HepG2 (cell line): ENCODE results near the gene ZNF273. TPM values are rescaled to one million over a fixed set of nuclear protein-coding genes. Genes with fewer than 3 reads are reported as not detected.

Experiments used
- BRD4 ChIP-seq: sonication (generic); formaldehyde crosslinking; IDR thresholded peaks from 2 replicates; pipeline ENCODE4 v1.4.0; 2020; ENCODE audit warnings: missing genetic modification reagents
- ELF3 ChIP-seq: IDR thresholded peaks from 2 replicates; pipeline ENCODE4 v1.6.1; 2016; ENCODE audit warnings: missing genetic modification reagents, missing compliant biosample characterization
- EZH2 ChIP-seq: conservative IDR thresholded peaks from 2 replicates; pipeline ENCODE4 v1.6.1; 2012; ENCODE audit warnings: mild to moderate bottlenecking, low read depth, low read length, moderate library complexity
- KLF16 ChIP-seq, 2 experiments: sonication (generic) in 1 of 2; formaldehyde crosslinking in 1 of 2; IDR thresholded peaks; 2 replicates each; pipeline versions ENCODE4 v1.6.1 to v1.8.0; 2016 to 2023; ENCODE audit warnings: missing genetic modification reagents in 2 of 2, missing compliant biosample characterization in 1 of 2
- MED13 ChIP-seq: sonication (generic); formaldehyde crosslinking; IDR thresholded peaks from 2 replicates; pipeline ENCODE4 v1.5.0; 2020; ENCODE audit warnings: missing genetic modification reagents
- NRL ChIP-seq: sonication (generic); formaldehyde crosslinking; IDR thresholded peaks from 2 replicates; pipeline ENCODE4 v1.5.0; 2020; ENCODE audit warnings: missing genetic modification reagents, mild to moderate bottlenecking, moderate library complexity, borderline replicate concordance
- TBX2 ChIP-seq: sonication (generic); formaldehyde crosslinking; IDR thresholded peaks from 2 replicates; pipeline ENCODE4 v1.5.0; 2020; ENCODE audit warnings: missing genetic modification reagents, mild to moderate bottlenecking, borderline replicate concordance
- ZBTB7A ChIP-seq: sonication (generic); formaldehyde crosslinking; IDR thresholded peaks from 2 replicates; pipeline ENCODE4 v1.8.0; 2022; ENCODE audit warnings: mild to moderate bottlenecking, missing genetic modification reagents
- ZMYM3 ChIP-seq: sonication (generic); formaldehyde crosslinking; IDR thresholded peaks from 2 replicates; pipeline ENCODE4 v1.5.1; 2020; ENCODE audit warnings: mild to moderate bottlenecking, missing genetic modification reagents
- ZNF263 ChIP-seq: sonication (generic); formaldehyde crosslinking; IDR thresholded peaks from 2 replicates; pipeline ENCODE4 v1.4.0; 2020; ENCODE audit warnings: missing genetic modification reagents
- ZNF343 ChIP-seq: sonication (generic); formaldehyde crosslinking; IDR thresholded peaks from 2 replicates; pipeline ENCODE4 v1.4.0; 2020; ENCODE audit warnings: mild to moderate bottlenecking, missing genetic modification reagents
- ZSCAN21 ChIP-seq: sonication (generic); formaldehyde crosslinking; IDR thresholded peaks from 2 replicates; pipeline ENCODE4 v1.8.0; 2022; ENCODE audit warnings: mild to moderate bottlenecking, missing genetic modification reagents, moderate library complexity, borderline replicate concordance
- polyA plus RNA-seq, 8 experiments: library from polyadenylated mRNA; depleted of rRNA in 3 of 8; stranded (reverse) in 7 of 8; unstranded in 1 of 8; fragments of >200 nt; fragmentation: Illumina TruSeq in 4 of 8; extraction: Trizol in 4 of 8; gene quantifications; 2 replicates each; pipeline versions ENCODE4 v1.2.1 to v1.2.3, GENCODE V29; 2011 to 2016; ENCODE audit warnings: low read depth in 4 of 8, missing spikeins in 1 of 8, mixed read lengths in 1 of 8; ENCODE audit not compliant: insufficient read depth in 1 of 8
- total RNA-seq, 5 experiments: library from RNA; depleted of rRNA; stranded (reverse); fragments of >200 nt; fragmentation: Illumina TruSeq; extraction: Trizol; gene quantifications; 2 replicates each; pipeline ENCODE4 v1.2.3, GENCODE V29; 2016; ENCODE audit warnings: low read depth in 1 of 5
- TF ChIP-seq, protein P1 (sequence below): sonication (generic); formaldehyde crosslinking; IDR thresholded peaks from 2 replicates; pipeline ENCODE4 v1.9.0; 2021; ENCODE audit warnings: missing genetic modification reagents, borderline replicate concordance
- TF ChIP-seq, protein P2 (sequence below), 2 experiments: sonication (generic) in 1 of 2; formaldehyde crosslinking in 1 of 2; IDR thresholded peaks; 2 replicates each; pipeline versions ENCODE4 v1.4.0 to v1.6.1; 2018 to 2020; ENCODE audit warnings: missing genetic modification reagents in 2 of 2, borderline replicate concordance in 1 of 2, low read depth in 1 of 2, mild to moderate bottlenecking in 1 of 2, missing biosample characterization in 1 of 2
- TF ChIP-seq, protein P3 (sequence below): sonication (generic); formaldehyde crosslinking; IDR thresholded peaks from 2 replicates; pipeline ENCODE4 v1.5.0; 2020; ENCODE audit warnings: mild to moderate bottlenecking, missing genetic modification reagents
- TF ChIP-seq, protein P4 (sequence below): sonication (generic); formaldehyde crosslinking; IDR thresholded peaks from 2 replicates; pipeline ENCODE4 v1.8.0; 2022; ENCODE audit warnings: missing genetic modification reagents, mild to moderate bottlenecking, moderate library complexity, borderline replicate concordance

ZNF273 gene
- total and polyA plus RNA-seq, 2 of the 13 experiments (the other 11 are each of a cell fraction or from before 2014, with no cell fraction given) = 1.7 to 5.8 TPM

DNA sequence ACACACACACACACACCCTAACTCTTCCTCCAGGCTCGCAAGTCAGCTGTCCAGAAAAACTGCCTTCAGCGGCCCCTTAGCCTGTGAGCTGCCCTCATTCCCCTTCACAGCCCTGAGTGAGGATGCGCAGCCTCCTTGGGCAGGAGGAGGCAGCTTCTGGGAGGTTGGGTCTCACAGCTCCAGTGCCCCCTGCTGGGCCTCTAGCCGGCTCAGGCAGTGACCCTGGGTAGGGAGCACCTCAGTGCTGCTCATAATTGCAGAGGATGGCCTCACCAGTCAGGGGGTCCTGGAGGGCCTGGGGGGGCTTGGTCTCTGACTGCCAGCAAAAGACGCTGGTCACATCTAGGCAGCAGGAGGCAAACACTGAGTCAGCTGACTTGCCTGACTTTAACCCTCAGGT is 43.7 kb downstream of the ZNF273 start (continued):
- TF ChIP-seq, protein P1, sequence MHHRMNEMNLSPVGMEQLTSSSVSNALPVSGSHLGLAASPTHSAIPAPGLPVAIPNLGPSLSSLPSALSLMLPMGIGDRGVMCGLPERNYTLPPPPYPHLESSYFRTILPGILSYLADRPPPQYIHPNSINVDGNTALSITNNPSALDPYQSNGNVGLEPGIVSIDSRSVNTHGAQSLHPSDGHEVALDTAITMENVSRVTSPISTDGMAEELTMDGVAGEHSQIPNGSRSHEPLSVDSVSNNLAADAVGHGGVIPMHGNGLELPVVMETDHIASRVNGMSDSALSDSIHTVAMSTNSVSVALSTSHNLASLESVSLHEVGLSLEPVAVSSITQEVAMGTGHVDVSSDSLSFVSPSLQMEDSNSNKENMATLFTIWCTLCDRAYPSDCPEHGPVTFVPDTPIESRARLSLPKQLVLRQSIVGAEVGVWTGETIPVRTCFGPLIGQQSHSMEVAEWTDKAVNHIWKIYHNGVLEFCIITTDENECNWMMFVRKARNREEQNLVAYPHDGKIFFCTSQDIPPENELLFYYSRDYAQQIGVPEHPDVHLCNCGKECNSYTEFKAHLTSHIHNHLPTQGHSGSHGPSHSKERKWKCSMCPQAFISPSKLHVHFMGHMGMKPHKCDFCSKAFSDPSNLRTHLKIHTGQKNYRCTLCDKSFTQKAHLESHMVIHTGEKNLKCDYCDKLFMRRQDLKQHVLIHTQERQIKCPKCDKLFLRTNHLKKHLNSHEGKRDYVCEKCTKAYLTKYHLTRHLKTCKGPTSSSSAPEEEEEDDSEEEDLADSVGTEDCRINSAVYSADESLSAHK = no peak
- 0 out of 2 replicates have a peak, but pooled peaks have one; percentile 3 for TF ChIP-seq ZNF343 (CRISPR knock-in tag)
- TF ChIP-seq ZBTB7A (CRISPR knock-in tag) = peak; percentile 40; the same call in 1 of the 2 replicates
- no peak for TF ChIP-seq MED13 (CRISPR knock-in tag)
- TF ChIP-seq, protein P2, sequence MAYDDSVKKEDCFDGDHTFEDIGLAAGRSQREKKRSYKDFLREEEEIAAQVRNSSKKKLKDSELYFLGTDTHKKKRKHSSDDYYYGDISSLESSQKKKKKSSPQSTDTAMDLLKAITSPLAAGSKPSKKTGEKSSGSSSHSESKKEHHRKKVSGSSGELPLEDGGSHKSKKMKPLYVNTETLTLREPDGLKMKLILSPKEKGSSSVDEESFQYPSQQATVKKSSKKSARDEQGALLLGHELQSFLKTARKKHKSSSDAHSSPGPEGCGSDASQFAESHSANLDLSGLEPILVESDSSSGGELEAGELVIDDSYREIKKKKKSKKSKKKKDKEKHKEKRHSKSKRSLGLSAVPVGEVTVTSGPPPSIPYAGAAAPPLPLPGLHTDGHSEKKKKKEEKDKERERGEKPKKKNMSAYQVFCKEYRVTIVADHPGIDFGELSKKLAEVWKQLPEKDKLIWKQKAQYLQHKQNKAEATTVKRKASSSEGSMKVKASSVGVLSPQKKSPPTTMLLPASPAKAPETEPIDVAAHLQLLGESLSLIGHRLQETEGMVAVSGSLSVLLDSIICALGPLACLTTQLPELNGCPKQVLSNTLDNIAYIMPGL (CRISPR knock-in tag; IDR thresholded peaks at IDR 0.05; ENCODE audit: borderline replicate concordance in 1 of 2, low read depth in 1 of 2) = peak; percentile 73 to 75
- TF ChIP-seq ELF3 (CRISPR knock-in tag) = 0 out of 2 replicates have a peak, but pooled peaks have one; percentile 4
- 0 out of 2 replicates have a peak, but pooled peaks have one; percentile 47 for TF ChIP-seq NRL (CRISPR knock-in tag)
- TF ChIP-seq KLF16 (CRISPR knock-in tag; IDR thresholded peaks at IDR 0.05) = peak in 1 of 2 experiments; percentile 48; a peak in 1 of 4 replicates
- TF ChIP-seq, protein P3, sequence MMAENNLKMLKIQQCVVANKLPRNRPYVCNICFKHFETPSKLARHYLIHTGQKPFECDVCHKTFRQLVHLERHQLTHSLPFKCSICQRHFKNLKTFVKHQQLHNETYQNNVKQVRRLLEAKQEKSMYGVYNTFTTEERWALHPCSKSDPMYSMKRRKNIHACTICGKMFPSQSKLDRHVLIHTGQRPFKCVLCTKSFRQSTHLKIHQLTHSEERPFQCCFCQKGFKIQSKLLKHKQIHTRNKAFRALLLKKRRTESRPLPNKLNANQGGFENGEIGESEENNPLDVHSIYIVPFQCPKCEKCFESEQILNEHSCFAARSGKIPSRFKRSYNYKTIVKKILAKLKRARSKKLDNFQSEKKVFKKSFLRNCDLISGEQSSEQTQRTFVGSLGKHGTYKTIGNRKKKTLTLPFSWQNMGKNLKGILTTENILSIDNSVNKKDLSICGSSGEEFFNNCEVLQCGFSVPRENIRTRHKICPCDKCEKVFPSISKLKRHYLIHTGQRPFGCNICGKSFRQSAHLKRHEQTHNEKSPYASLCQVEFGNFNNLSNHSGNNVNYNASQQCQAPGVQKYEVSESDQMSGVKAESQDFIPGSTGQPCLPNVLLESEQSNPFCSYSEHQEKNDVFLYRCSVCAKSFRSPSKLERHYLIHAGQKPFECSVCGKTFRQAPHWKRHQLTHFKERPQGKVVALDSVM (CRISPR knock-in tag) = peak; percentile 98
- TF ChIP-seq ZMYM3 = peak; percentile 74
- TF ChIP-seq, protein P4, sequence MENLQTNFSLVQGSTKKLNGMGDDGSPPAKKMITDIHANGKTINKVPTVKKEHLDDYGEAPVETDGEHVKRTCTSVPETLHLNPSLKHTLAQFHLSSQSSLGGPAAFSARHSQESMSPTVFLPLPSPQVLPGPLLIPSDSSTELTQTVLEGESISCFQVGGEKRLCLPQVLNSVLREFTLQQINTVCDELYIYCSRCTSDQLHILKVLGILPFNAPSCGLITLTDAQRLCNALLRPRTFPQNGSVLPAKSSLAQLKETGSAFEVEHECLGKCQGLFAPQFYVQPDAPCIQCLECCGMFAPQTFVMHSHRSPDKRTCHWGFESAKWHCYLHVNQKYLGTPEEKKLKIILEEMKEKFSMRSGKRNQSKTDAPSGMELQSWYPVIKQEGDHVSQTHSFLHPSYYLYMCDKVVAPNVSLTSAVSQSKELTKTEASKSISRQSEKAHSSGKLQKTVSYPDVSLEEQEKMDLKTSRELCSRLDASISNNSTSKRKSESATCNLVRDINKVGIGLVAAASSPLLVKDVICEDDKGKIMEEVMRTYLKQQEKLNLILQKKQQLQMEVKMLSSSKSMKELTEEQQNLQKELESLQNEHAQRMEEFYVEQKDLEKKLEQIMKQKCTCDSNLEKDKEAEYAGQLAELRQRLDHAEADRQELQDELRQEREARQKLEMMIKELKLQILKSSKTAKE (CRISPR knock-in tag) = no peak
- TF ChIP-seq TBX2 (CRISPR knock-in tag) = no peak
- peak; percentile 99 for TF ChIP-seq ZNF263 (CRISPR knock-in tag)
- TF ChIP-seq EZH2 = no peak
- TF ChIP-seq BRD4 = 0 out of 2 replicates have a peak, but pooled peaks have one; percentile 26
- 0 out of 2 replicates have a peak, but pooled peaks have one; percentile 17 for TF ChIP-seq ZSCAN21 (CRISPR knock-in tag)
